GM12878 (cell line): ENCODE measurements around the gene MRGPRG.
"Not testable (repeated sequence)": the region's sequence is repeated elsewhere in the genome, so short reads cannot be mapped to it uniquely, and the experiment has no call there.

Experiments used
- EP300 ChIP-seq, 2 experiments: fragments of 150-350 bp in 1 of 2; IDR thresholded peaks; 2 replicates each; pipeline ENCODE4 v1.6.1; 2011 to 2012; ENCODE audit warnings: low read depth in 2 of 2, low read length in 2 of 2, borderline replicate concordance in 1 of 2, improper control_type of control experiment in 1 of 2, inconsistent platforms in 1 of 2; ENCODE audit not compliant: control insufficient read depth in 1 of 2
- HCFC1 ChIP-seq: fragments of 150-350 bp; IDR thresholded peaks from 2 replicates; pipeline ENCODE4 v1.6.1; 2014; ENCODE audit warnings: low read length
- NR2C1 ChIP-seq: fragments of 450-650 bp; IDR thresholded peaks from 2 replicates; pipeline ENCODE4 v1.6.1; 2017; ENCODE audit warnings: antibody characterized with exemption, mild to moderate bottlenecking, moderate library complexity
- POLR2A ChIP-seq: IDR thresholded peaks from 2 replicates; pipeline ENCODE4 v1.6.1; 2011; ENCODE audit warnings: low read depth, mild to moderate bottlenecking, low read length
- RAD21 ChIP-seq: IDR thresholded peaks from 2 replicates; pipeline ENCODE4 v1.6.1; 2011; ENCODE audit warnings: mild to moderate bottlenecking, low read depth, low read length, moderate library complexity; ENCODE audit not compliant: insufficient read depth
- SP1 ChIP-seq: IDR thresholded peaks from one replicate; pipeline ENCODE4 v1.6.1; 2011; ENCODE audit warnings: low read depth, low read length
- SRF ChIP-seq, 2 experiments: IDR thresholded peaks; 2 replicates each; pipeline ENCODE4 v1.6.1; 2011; ENCODE audit warnings: low read depth in 2 of 2, low read length in 2 of 2, mild to moderate bottlenecking in 1 of 2, moderate library complexity in 1 of 2
- STAT1 ChIP-seq: fragments of 450-650 bp; conservative IDR thresholded peaks from 2 replicates; pipeline ENCODE4 v1.6.1; 2014; ENCODE audit warnings: antibody characterized with exemption, mild to moderate bottlenecking
- TF ChIP-seq, protein P1 (sequence below), 3 experiments: IDR thresholded peaks in 2 of 3; conservative IDR thresholded peaks in 1 of 3; 2 replicates each; pipeline ENCODE4 v1.5.1; 2011; ENCODE audit warnings: low read depth in 3 of 3, low read length in 3 of 3, mild to moderate bottlenecking in 3 of 3, control low read depth in 2 of 3, moderate library complexity in 2 of 3, inconsistent platforms in 1 of 3, mixed read lengths in 1 of 3; ENCODE audit not compliant: control insufficient read depth in 2 of 3, insufficient read depth in 1 of 3; ENCODE audit errors: extremely low read depth in 1 of 3
- TF ChIP-seq, protein P2 (sequence below): IDR thresholded peaks from 2 replicates; pipeline ENCODE4 v1.6.1; 2012; ENCODE audit warnings: low read depth, low read length, improper control_type of control experiment
- TF ChIP-seq, protein P3 (sequence below): fragments of 450-650 bp; IDR thresholded peaks from 2 replicates; pipeline ENCODE4 v1.6.1; 2018; ENCODE audit warnings: mild to moderate bottlenecking, low read depth, moderate library complexity; ENCODE audit not compliant: partially characterized antibody
- TF ChIP-seq, protein P4 (sequence below): IDR thresholded peaks from 2 replicates; pipeline ENCODE4 v1.6.1; 2012; ENCODE audit warnings: mild to moderate bottlenecking, low read depth, low read length

DNA sequence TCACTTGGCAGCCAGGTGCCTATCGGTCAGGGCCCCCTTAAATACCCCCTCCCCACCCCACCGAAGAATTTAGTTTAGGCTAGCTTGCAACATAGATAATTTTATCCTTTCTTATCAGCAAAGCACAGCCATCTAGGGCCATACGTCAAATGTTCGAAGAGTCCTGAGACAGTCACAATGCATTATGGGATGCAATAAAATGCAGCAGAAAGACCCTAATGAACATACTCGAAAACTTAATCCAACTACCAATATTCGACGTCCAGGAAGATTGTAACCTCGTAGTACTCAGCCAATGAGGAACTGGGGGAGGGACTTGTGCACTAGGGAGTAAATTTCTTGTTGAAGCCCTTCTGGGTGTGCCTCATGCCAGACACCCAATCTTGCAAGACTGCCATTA, 43.2 kb upstream of the MRGPRG start:
- TF ChIP-seq, protein P1, sequence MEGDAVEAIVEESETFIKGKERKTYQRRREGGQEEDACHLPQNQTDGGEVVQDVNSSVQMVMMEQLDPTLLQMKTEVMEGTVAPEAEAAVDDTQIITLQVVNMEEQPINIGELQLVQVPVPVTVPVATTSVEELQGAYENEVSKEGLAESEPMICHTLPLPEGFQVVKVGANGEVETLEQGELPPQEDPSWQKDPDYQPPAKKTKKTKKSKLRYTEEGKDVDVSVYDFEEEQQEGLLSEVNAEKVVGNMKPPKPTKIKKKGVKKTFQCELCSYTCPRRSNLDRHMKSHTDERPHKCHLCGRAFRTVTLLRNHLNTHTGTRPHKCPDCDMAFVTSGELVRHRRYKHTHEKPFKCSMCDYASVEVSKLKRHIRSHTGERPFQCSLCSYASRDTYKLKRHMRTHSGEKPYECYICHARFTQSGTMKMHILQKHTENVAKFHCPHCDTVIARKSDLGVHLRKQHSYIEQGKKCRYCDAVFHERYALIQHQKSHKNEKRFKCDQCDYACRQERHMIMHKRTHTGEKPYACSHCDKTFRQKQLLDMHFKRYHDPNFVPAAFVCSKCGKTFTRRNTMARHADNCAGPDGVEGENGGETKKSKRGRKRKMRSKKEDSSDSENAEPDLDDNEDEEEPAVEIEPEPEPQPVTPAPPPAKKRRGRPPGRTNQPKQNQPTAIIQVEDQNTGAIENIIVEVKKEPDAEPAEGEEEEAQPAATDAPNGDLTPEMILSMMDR (IDR thresholded peaks at IDR 0.05 in 2 of 3, conservative IDR thresholded peaks at IDR 0.05 in 1 of 3; ENCODE audit: control insufficient read depth in 2 of 3, extremely low read depth in 1 of 3, insufficient read depth in 1 of 3, low read depth in 3 of 3, low read length in 3 of 3): not testable (repeated sequence)
- TF ChIP-seq EP300 (IDR thresholded peaks at IDR 0.05; ENCODE audit: borderline replicate concordance in 1 of 2, control insufficient read depth in 1 of 2, low read depth in 2 of 2, low read length in 2 of 2); STAT1; SP1; SRF (IDR thresholded peaks at IDR 0.05; ENCODE audit: low read depth in 2 of 2, low read length in 2 of 2); POLR2A; RAD21; NR2C1; HCFC1: not testable (repeated sequence)
- TF ChIP-seq, protein P2, sequence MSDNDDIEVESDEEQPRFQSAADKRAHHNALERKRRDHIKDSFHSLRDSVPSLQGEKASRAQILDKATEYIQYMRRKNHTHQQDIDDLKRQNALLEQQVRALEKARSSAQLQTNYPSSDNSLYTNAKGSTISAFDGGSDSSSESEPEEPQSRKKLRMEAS: not testable (repeated sequence)
- TF ChIP-seq, protein P3, sequence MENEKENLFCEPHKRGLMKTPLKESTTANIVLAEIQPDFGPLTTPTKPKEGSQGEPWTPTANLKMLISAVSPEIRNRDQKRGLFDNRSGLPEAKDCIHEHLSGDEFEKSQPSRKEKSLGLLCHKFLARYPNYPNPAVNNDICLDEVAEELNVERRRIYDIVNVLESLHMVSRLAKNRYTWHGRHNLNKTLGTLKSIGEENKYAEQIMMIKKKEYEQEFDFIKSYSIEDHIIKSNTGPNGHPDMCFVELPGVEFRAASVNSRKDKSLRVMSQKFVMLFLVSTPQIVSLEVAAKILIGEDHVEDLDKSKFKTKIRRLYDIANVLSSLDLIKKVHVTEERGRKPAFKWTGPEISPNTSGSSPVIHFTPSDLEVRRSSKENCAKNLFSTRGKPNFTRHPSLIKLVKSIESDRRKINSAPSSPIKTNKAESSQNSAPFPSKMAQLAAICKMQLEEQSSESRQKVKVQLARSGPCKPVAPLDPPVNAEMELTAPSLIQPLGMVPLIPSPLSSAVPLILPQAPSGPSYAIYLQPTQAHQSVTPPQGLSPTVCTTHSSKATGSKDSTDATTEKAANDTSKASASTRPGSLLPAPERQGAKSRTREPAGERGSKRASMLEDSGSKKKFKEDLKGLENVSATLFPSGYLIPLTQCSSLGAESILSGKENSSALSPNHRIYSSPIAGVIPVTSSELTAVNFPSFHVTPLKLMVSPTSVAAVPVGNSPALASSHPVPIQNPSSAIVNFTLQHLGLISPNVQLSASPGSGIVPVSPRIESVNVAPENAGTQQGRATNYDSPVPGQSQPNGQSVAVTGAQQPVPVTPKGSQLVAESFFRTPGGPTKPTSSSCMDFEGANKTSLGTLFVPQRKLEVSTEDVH: not testable (repeated sequence)
- TF ChIP-seq, protein P4, sequence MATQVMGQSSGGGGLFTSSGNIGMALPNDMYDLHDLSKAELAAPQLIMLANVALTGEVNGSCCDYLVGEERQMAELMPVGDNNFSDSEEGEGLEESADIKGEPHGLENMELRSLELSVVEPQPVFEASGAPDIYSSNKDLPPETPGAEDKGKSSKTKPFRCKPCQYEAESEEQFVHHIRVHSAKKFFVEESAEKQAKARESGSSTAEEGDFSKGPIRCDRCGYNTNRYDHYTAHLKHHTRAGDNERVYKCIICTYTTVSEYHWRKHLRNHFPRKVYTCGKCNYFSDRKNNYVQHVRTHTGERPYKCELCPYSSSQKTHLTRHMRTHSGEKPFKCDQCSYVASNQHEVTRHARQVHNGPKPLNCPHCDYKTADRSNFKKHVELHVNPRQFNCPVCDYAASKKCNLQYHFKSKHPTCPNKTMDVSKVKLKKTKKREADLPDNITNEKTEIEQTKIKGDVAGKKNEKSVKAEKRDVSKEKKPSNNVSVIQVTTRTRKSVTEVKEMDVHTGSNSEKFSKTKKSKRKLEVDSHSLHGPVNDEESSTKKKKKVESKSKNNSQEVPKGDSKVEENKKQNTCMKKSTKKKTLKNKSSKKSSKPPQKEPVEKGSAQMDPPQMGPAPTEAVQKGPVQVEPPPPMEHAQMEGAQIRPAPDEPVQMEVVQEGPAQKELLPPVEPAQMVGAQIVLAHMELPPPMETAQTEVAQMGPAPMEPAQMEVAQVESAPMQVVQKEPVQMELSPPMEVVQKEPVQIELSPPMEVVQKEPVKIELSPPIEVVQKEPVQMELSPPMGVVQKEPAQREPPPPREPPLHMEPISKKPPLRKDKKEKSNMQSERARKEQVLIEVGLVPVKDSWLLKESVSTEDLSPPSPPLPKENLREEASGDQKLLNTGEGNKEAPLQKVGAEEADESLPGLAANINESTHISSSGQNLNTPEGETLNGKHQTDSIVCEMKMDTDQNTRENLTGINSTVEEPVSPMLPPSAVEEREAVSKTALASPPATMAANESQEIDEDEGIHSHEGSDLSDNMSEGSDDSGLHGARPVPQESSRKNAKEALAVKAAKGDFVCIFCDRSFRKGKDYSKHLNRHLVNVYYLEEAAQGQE: not testable (repeated sequence)
